SIG-M5 (cell line): ENCODE measurements around the gene HMGB2.

ENCODE experiments used
- DNase-seq: peaks from one replicate; lab custom pipeline; 2025; lab: John Stamatoyannopoulos, UW

Gene HMGB2

GRCh38 chr4:173334085-173334890 is at the start of gene HMGB2:
TSS of gene HMGB2 (minus strand) at chr4:173334358. CDS start at chr4:173333649, 709 bp downstream.
- DNase-seq = peak; percentile 94

GRCh38 chr4:173382349-173382748 is 48.2 kb upstream of the HMGB2 start:
- no peak for DNase-seq

- DNase-seq = no peak
Observed at GRCh38 chr4:173381610-173382009, 47.5 kb upstream of the HMGB2 start.

- DNase-seq = no peak
Observed at GRCh38 chr4:173380987-173381386, 46.8 kb upstream of the HMGB2 start.

- no peak for DNase-seq
Observed at GRCh38 chr4:173379929-173380328, 45.8 kb upstream of the HMGB2 start.

GRCh38 chr4:173374588-173374987 is 40.4 kb upstream of the HMGB2 start:
- no peak for DNase-seq

- peak; percentile 4 for DNase-seq
Observed at GRCh38 chr4:173371292-173372192, 37.4 kb upstream of the HMGB2 start.

GRCh38 chr4:173370477-173371291 is 36.5 kb upstream of the HMGB2 start, which contains the start of gene SAP30:
TSS of gene SAP30 (plus strand) at chr4:173370954. CDS start at chr4:173371183, 229 bp downstream.
- DNase-seq = peak; percentile 74

GRCh38 chr4:173370130-173370476 is 35.9 kb upstream of the HMGB2 start:
- DNase-seq = no peak

- DNase-seq = no peak
Observed at GRCh38 chr4:173367946-173368345, 33.8 kb upstream of the HMGB2 start.

GRCh38 chr4:173367285-173367684 is 33.1 kb upstream of the HMGB2 start:
- DNase-seq = no peak

- DNase-seq = no peak
Observed at GRCh38 chr4:173365359-173365996, 31.3 kb upstream of the HMGB2 start.

GRCh38 chr4:173362666-173363065 is 28.5 kb upstream of the HMGB2 start:
- DNase-seq = no peak

GRCh38 chr4:173360587-173361221 is 26.5 kb upstream of the HMGB2 start:
- DNase-seq = no peak

GRCh38 chr4:173357939-173358338 is 23.8 kb upstream of the HMGB2 start:
- no peak for DNase-seq

GRCh38 chr4:173347467-173347866 is 13.3 kb upstream of the HMGB2 start:
- DNase-seq = no peak

GRCh38 chr4:173346074-173346473 is 11.9 kb upstream of the HMGB2 start:
- DNase-seq = no peak

- no peak for DNase-seq
Observed at GRCh38 chr4:173345648-173346047, 11.5 kb upstream of the HMGB2 start.

GRCh38 chr4:173343832-173344397 is 9.8 kb upstream of the HMGB2 start:
- DNase-seq = no peak

- no peak for DNase-seq
Observed at GRCh38 chr4:173337463-173337862, 3.3 kb upstream of the HMGB2 start.
